Cardiac muscle cell (in vitro differentiated cells and primary cell): ENCODE results near the gene KCNIP4. TPM values are rescaled to one million over a fixed set of nuclear protein-coding genes. Genes with fewer than 3 reads are reported as not detected.

Experiments used
- DNase-seq, 2 donors: peaks; one replicate each; pipeline versions ENCODE4 v3.0.0 to v3.0.0-alpha.2; 2010 to 2017; ENCODE audit warnings: low read depth in 1 of 2, low spot score in 1 of 2
- H3K27ac ChIP-seq: fragments of 200-600 bp; sonication (generic); 2 replicates; pipeline ENCODE4 v1.5.1; 2016
- H3K27me3 ChIP-seq: fragments of 200-600 bp; sonication (generic); 2 replicates; pipeline ENCODE4 v1.6.0; 2016; ENCODE audit warnings: control low read depth
- H3K36me3 ChIP-seq: fragments of 200-600 bp; sonication (generic); 2 replicates; pipeline ENCODE4 v1.5.1; 2016; ENCODE audit warnings: control low read depth
- H3K4me1 ChIP-seq: fragments of 200-600 bp; sonication (generic); 2 replicates; pipeline ENCODE4 v1.8.1; 2017; ENCODE audit warnings: low read depth, mild to moderate bottlenecking, mixed run types
- H3K4me3 ChIP-seq: fragments of 200-600 bp; sonication (generic); 2 replicates; pipeline ENCODE4 v1.5.1; 2016; ENCODE audit warnings: mild to moderate bottlenecking
- H3K9me3 ChIP-seq: fragments of 200-600 bp; sonication (generic); 2 replicates; pipeline ENCODE4 v1.5.1; 2017; ENCODE audit warnings: low read depth, mild to moderate bottlenecking, control low read depth
- polyA plus RNA-seq: library from polyadenylated mRNA; unstranded; fragments of >200 nt; fragmentation: Nextera tagmentation; extraction: Ambion mirVana; gene quantifications from 2 replicates; pipeline ENCODE4 v1.2.1, GENCODE V29; 2016
- total RNA-seq: library from RNA; depleted of rRNA; stranded (reverse); fragments of >200 nt; gene quantifications from 2 replicates; pipeline ENCODE4 v1.2.3, GENCODE V29; 2016
- TF ChIP-seq, protein P1 (sequence below): IDR thresholded peaks from 2 replicates; pipeline ENCODE4 v1.5.1; 2012; ENCODE audit warnings: low read depth, mild to moderate bottlenecking, low read length

Gene KCNIP4
- total and polyA plus RNA-seq, 2 experiments from 2014 or later, result 14.5 to 15.9 TPM

- Histone ChIP-seq H3K27ac (no peak overlapping the region), H3K9me3 (no peaks in the 10 kb centered on the region), H3K4me1 (no peaks in the 10 kb centered on the region), H3K27me3 (no peaks in the 10 kb centered on the region), H3K36me3 (no peaks in the 10 kb centered on the region), H3K4me3 (no peak overlapping the region)
- TF ChIP-seq, protein P1, sequence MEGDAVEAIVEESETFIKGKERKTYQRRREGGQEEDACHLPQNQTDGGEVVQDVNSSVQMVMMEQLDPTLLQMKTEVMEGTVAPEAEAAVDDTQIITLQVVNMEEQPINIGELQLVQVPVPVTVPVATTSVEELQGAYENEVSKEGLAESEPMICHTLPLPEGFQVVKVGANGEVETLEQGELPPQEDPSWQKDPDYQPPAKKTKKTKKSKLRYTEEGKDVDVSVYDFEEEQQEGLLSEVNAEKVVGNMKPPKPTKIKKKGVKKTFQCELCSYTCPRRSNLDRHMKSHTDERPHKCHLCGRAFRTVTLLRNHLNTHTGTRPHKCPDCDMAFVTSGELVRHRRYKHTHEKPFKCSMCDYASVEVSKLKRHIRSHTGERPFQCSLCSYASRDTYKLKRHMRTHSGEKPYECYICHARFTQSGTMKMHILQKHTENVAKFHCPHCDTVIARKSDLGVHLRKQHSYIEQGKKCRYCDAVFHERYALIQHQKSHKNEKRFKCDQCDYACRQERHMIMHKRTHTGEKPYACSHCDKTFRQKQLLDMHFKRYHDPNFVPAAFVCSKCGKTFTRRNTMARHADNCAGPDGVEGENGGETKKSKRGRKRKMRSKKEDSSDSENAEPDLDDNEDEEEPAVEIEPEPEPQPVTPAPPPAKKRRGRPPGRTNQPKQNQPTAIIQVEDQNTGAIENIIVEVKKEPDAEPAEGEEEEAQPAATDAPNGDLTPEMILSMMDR, result no peak
- no peak for DNase-seq
These were observed 1087.7 kb downstream of the KCNIP4 start for GRCh38 chr4:20860878-20861277.

- no peak overlapping the region for H3K4me3 ChIP-seq
- TF ChIP-seq, protein P1, result no peak
- H3K36me3 ChIP-seq, result no peaks in the 10 kb centered on the region
- no peaks in the 10 kb centered on the region for H3K9me3 ChIP-seq
- no peaks in the 10 kb centered on the region for H3K4me1 ChIP-seq
- no peaks in the 10 kb centered on the region for H3K27me3 ChIP-seq
- no peak for DNase-seq
- no peak overlapping the region for H3K27ac ChIP-seq
These were observed 1089.3 kb downstream of the KCNIP4 start for GRCh38 chr4:20859097-20859781.

- DNase-seq, result no peak
These were observed 1091.5 kb downstream of the KCNIP4 start for GRCh38 chr4:20857081-20857480.

DNA sequence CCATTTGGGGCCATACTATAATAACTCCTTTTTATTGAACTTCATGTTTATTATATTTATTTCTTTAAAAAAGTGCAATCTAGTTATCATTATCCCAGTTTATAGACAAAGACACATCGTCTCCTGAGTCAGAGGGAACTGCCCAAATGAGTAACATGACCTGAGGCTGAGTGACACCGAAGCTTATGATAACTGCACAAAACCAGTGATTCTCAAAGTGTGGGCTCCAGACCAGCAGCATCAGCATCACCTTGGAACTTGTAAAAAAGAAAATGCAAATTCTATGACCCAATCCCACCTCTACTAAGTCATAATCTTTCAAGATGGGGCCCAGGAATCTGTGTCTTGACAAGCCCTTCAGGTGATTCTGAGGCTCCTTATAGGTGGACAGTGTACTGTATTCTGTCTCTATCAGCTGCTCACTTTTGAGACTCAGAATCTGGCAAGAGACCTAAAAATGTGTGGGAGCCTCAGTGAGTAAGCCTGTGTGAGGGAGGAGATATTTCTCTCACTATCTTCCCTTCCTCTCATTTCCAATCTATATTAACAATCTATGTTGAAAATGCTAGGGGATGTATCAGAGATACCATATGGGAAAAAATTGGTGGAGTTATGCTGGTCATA lies 1101.3 kb downstream of the KCNIP4 start:
- Histone ChIP-seq H3K4me1 (no peaks in the 10 kb centered on the region), H3K36me3 (no peaks in the 10 kb centered on the region), H3K27ac (no peak overlapping the region), H3K27me3 (no peaks in the 10 kb centered on the region), H3K4me3 (no peak overlapping the region), H3K9me3 (no peaks in the 10 kb centered on the region)
- DNase-seq, result peak in 1 of 2 donors; percentile 13
- TF ChIP-seq, protein P1, result no peak

More at GRCh38 chr4:20857081-20857480, 1091.5 kb downstream of the KCNIP4 start:
- Histone ChIP-seq H3K36me3 (no peaks in the 10 kb centered on the region), H3K4me3 (no peak overlapping the region), H3K9me3 (no peaks in the 10 kb centered on the region), H3K27me3 (no peaks in the 10 kb centered on the region), H3K27ac (no peak overlapping the region), H3K4me1 (no peaks in the 10 kb centered on the region)
- TF ChIP-seq, protein P1, result no peak

- H3K4me3 ChIP-seq, result no peak overlapping the region
- no peaks in the 10 kb centered on the region for H3K36me3 ChIP-seq
- no peaks in the 10 kb centered on the region for H3K4me1 ChIP-seq
- DNase-seq, result no peak
- no peak overlapping the region for H3K27ac ChIP-seq
- no peaks in the 10 kb centered on the region for H3K9me3 ChIP-seq
- H3K27me3 ChIP-seq, result no peaks in the 10 kb centered on the region
- TF ChIP-seq, protein P1, result no peak
These were observed 1104.3 kb downstream of the KCNIP4 start for GRCh38 chr4:20844311-20844710.
